PFSK-1 (cell line): ENCODE measurements around the gene EFCAB6.

Experiments used
- FOXP2 ChIP-seq: optimal IDR thresholded peaks from 2 replicates; pipeline ENCODE3; 2011; ENCODE audit warnings: borderline replicate concordance, control low read depth, inconsistent platforms; ENCODE audit not compliant: insufficient read depth; ENCODE audit errors: extremely low read length, extremely low read depth
- POLR2AphosphoS5 ChIP-seq: IDR thresholded peaks from 2 replicates; pipeline ENCODE4 v1.6.1; 2012; ENCODE audit warnings: low read depth, mild to moderate bottlenecking, control low read depth, low read length, moderate library complexity
- REST ChIP-seq, 2 experiments: IDR thresholded peaks; 2 replicates each; pipeline versions ENCODE4 v1.6.1 to v1.8.0; 2011 to 2012; ENCODE audit warnings: low read depth in 2 of 2, low read length in 2 of 2, control low read depth in 1 of 2, inconsistent platforms in 1 of 2, mild to moderate bottlenecking in 1 of 2, moderate library complexity in 1 of 2; ENCODE audit not compliant: insufficient read depth in 1 of 2
- SIN3A ChIP-seq: IDR thresholded peaks from 2 replicates; pipeline ENCODE4 v1.6.1; 2012; ENCODE audit warnings: mild to moderate bottlenecking, low read length, moderate library complexity, borderline replicate concordance; ENCODE audit not compliant: insufficient read depth
- TAF1 ChIP-seq: IDR thresholded peaks from 2 replicates; pipeline ENCODE4 v1.6.1; 2012; ENCODE audit warnings: low read length, control low read depth, borderline replicate concordance; ENCODE audit not compliant: insufficient read depth

The EFCAB6 gene

GRCh38 chr22:43481568-43482317 lies 330.4 kb downstream of the EFCAB6 start:
- no peak for TF ChIP-seq POLR2AphosphoS5
- no peak for TF ChIP-seq REST (IDR thresholded peaks at IDR 0.05; ENCODE audit: insufficient read depth in 1 of 2, low read depth in 2 of 2, low read length in 2 of 2)
- no peak for TF ChIP-seq SIN3A
- no peak for TF ChIP-seq FOXP2
- TF ChIP-seq TAF1, result no peak

GRCh38 chr22:43479962-43480361 lies 332.1 kb downstream of the EFCAB6 start:
- TF ChIP-seq SIN3A (no peak), FOXP2 (no peak), REST (IDR thresholded peaks at IDR 0.05; ENCODE audit: insufficient read depth in 1 of 2, low read depth in 2 of 2, low read length in 2 of 2) (no peak), TAF1 (no peak), POLR2AphosphoS5 (no peak)

- TF ChIP-seq TAF1 (no peak), REST (IDR thresholded peaks at IDR 0.05; ENCODE audit: insufficient read depth in 1 of 2, low read depth in 2 of 2, low read length in 2 of 2) (no peak), FOXP2 (no peak)
Measured at GRCh38 chr22:43479301-43479950, 332.7 kb downstream of the EFCAB6 start.
